ENCODE measurements around the gene SLC7A5.
A peak's percentile ranks its signal among the peaks of the same experiment; 100 is the strongest.

Gene SLC7A5

GRCh38 chr16:87844120-87844733 is 25.1 kb downstream of the SLC7A5 start:
- ATAC-seq (ENCODE audit: low read depth) (no peak), DNase-seq (ENCODE audit: low spot score) (no peak)
- H3K4me1 ChIP-seq (ENCODE audit: insufficient read depth, poor library complexity, severe bottlenecking): peaks cover 39% of the 10 kb centered on the region
- H3K27ac ChIP-seq (ENCODE audit: poor library complexity, severe bottlenecking): peak overlapping the region; percentile 65
- no peak for TF ChIP-seq CTCF (IDR thresholded peaks at IDR 0.05; ENCODE audit: poor library complexity, severe bottlenecking)
- no peaks in the 10 kb centered on the region for H3K9me3 ChIP-seq (ENCODE audit: severe bottlenecking)
- no peak overlapping the region for H3K4me3 ChIP-seq (ENCODE audit: severe bottlenecking)
- H3K36me3 ChIP-seq (ENCODE audit: low read depth): peaks cover 98% of the 10 kb centered on the region
- H3K27me3 ChIP-seq (ENCODE audit: insufficient read depth, poor library complexity, severe bottlenecking): no peaks in the 10 kb centered on the region

- DNase-seq (ENCODE audit: low spot score): no peak
- Histone ChIP-seq H3K27ac (ENCODE audit: poor library complexity, severe bottlenecking) (peak overlapping the region; percentile 65), H3K4me1 (ENCODE audit: insufficient read depth, poor library complexity, severe bottlenecking) (peaks cover 39% of the 10 kb centered on the region), H3K27me3 (ENCODE audit: insufficient read depth, poor library complexity, severe bottlenecking) (no peaks in the 10 kb centered on the region), H3K36me3 (ENCODE audit: low read depth) (peaks cover 98% of the 10 kb centered on the region), H3K4me3 (ENCODE audit: severe bottlenecking) (no peak overlapping the region), H3K9me3 (ENCODE audit: severe bottlenecking) (no peaks in the 10 kb centered on the region)
- ATAC-seq (ENCODE audit: low read depth): no peak
- no peak for TF ChIP-seq CTCF (IDR thresholded peaks at IDR 0.05; ENCODE audit: poor library complexity, severe bottlenecking)
Measured at GRCh38 chr16:87843678-87844105, 25.6 kb downstream of the SLC7A5 start.

DNA sequence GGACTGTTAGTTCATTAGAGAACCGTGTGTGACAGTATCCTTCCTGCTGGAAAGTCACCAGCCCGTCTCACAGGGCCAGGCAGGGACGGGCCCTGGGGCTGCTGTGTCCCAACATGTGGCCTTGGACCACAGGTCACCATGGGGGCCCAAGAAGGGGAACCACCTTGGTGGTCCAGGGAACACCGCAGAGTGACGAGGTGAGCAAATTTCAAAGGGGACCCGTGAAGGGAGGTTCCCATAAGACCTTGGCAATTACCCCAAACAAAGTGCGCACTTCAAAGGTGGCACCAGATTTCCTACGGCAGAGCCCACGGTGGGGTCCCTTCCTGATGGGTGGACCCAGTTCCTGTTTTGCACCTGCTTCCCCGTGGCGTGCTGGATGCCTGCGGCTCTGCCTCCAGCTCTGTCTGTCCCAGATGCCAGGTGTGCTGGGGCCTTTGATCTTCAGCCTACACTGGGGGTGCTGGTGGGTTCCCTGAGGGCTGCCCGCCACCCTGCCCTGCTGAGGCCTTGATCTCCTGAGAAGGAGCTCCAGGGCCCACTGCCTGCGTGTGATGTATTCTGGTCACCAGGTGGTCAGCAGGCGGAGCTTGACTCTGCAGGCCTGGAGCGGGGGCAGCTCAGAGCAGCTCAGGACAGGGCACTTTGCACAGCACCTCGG is 27.0 kb downstream of the SLC7A5 start:
- ATAC-seq (ENCODE audit: low read depth) (no peak), DNase-seq (ENCODE audit: low spot score) (no peak)
- Histone ChIP-seq H3K4me1 (ENCODE audit: insufficient read depth, poor library complexity, severe bottlenecking) (peaks cover 30% of the 10 kb centered on the region), H3K27ac (ENCODE audit: poor library complexity, severe bottlenecking) (peak overlapping the region; percentile 65), H3K4me3 (ENCODE audit: severe bottlenecking) (no peak overlapping the region), H3K27me3 (ENCODE audit: insufficient read depth, poor library complexity, severe bottlenecking) (no peaks in the 10 kb centered on the region), H3K36me3 (ENCODE audit: low read depth) (peaks cover 98% of the 10 kb centered on the region), H3K9me3 (ENCODE audit: severe bottlenecking) (no peaks in the 10 kb centered on the region)
- TF ChIP-seq CTCF (IDR thresholded peaks at IDR 0.05; ENCODE audit: poor library complexity, severe bottlenecking): no peak

- TF ChIP-seq CTCF (IDR thresholded peaks at IDR 0.05; ENCODE audit: poor library complexity, severe bottlenecking): no peak
- Histone ChIP-seq H3K27me3 (ENCODE audit: insufficient read depth, poor library complexity, severe bottlenecking) (no peaks in the 10 kb centered on the region), H3K4me3 (ENCODE audit: severe bottlenecking) (no peak overlapping the region), H3K36me3 (ENCODE audit: low read depth) (peaks cover 98% of the 10 kb centered on the region), H3K4me1 (ENCODE audit: insufficient read depth, poor library complexity, severe bottlenecking) (peaks cover 30% of the 10 kb centered on the region), H3K9me3 (ENCODE audit: severe bottlenecking) (no peaks in the 10 kb centered on the region), H3K27ac (ENCODE audit: poor library complexity, severe bottlenecking) (peak overlapping the region; percentile 65)
- DNase-seq (ENCODE audit: low spot score): no peak
- ATAC-seq (ENCODE audit: low read depth): no peak
Measured at GRCh38 chr16:87841340-87842208, 27.7 kb downstream of the SLC7A5 start.
